ENCODE measurements around the gene EMP2. TPM values are rescaled to one million over a fixed set of nuclear protein-coding genes. Genes with fewer than 3 reads are reported as not detected.

EMP2 gene
- total RNA-seq, 4 donors from 2014 or later, result 108 to 121 (median 109) TPM

DNA sequence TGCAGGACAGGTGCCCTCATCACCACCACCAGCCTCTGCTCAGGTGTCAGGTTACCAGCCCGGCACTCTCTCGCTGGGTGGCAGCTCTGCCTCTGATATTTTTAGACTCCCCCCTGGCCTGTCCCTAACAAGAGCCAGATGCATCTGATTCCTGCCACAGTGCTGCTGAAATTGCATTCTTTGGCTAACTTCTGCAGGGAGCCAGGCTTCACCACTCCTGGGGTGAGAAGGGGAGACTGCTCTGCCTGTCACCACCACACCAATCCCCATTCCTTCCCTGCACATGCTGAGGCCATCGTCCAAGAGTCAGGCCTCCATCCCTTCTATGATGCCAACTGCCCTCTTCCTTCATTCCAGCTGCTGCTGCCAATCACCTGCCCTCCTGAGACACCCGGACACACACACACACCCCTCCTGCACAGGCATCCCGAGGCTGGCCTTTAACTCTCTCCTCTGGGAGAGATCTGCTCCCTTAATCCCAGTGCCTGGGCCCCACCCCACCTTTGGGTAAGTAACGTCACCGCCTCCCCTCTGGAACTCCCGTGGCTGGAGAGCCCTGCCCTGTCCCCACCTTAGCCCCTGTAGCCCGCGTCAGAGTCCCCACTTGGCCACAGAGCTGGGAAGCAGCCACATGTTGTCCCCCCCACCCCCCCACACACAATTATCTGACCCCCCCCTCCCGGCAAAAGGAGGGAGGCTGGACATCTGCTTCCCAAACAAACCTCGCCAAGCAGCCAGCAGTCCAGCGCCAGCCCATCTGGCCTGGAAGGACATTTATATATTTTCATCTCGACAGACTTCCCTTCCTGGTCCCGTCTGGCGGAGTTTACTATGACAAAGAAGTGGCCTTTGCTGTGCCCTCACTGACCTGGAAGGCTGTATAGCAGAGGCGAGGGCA is 2.8 kb downstream of the EMP2 start:
- H3K9me3 ChIP-seq, result no peaks in the 10 kb centered on the region
- H3K36me3 ChIP-seq, result peaks cover 0 to 15% (median 0%) of the 10 kb centered on the region in 3 donors
- H3K4me3 ChIP-seq, result peak overlapping the region; percentile 79 to 95 (median 94)
- H3K27me3 ChIP-seq, result peaks cover 0 to 12% (median 0%) of the 10 kb centered on the region in 4 donors
- peaks cover 28 to 70% (median 37%) of the 10 kb centered on the region in 3 donors for H3K4me1 ChIP-seq
- no peak for DNase-seq
- no peak for TF ChIP-seq POLR2A (IDR thresholded peaks at IDR 0.05)
- TF ChIP-seq, protein P1, sequence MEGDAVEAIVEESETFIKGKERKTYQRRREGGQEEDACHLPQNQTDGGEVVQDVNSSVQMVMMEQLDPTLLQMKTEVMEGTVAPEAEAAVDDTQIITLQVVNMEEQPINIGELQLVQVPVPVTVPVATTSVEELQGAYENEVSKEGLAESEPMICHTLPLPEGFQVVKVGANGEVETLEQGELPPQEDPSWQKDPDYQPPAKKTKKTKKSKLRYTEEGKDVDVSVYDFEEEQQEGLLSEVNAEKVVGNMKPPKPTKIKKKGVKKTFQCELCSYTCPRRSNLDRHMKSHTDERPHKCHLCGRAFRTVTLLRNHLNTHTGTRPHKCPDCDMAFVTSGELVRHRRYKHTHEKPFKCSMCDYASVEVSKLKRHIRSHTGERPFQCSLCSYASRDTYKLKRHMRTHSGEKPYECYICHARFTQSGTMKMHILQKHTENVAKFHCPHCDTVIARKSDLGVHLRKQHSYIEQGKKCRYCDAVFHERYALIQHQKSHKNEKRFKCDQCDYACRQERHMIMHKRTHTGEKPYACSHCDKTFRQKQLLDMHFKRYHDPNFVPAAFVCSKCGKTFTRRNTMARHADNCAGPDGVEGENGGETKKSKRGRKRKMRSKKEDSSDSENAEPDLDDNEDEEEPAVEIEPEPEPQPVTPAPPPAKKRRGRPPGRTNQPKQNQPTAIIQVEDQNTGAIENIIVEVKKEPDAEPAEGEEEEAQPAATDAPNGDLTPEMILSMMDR (IDR thresholded peaks at IDR 0.05), result no peak
- 17 to 27% methylated on average over 3 to 10 of the region's 17 CpGs for WGBS, 2 donors
- peak overlapping the region; percentile 97 to 98 (median 97) for H3K27ac ChIP-seq
- intact Hi-C loops (cut with DNase I), result loop anchor here (5.0 kb wide), 1 partner anchor 155 kb away; no protein-coding TSS in a partner anchor

DNA sequence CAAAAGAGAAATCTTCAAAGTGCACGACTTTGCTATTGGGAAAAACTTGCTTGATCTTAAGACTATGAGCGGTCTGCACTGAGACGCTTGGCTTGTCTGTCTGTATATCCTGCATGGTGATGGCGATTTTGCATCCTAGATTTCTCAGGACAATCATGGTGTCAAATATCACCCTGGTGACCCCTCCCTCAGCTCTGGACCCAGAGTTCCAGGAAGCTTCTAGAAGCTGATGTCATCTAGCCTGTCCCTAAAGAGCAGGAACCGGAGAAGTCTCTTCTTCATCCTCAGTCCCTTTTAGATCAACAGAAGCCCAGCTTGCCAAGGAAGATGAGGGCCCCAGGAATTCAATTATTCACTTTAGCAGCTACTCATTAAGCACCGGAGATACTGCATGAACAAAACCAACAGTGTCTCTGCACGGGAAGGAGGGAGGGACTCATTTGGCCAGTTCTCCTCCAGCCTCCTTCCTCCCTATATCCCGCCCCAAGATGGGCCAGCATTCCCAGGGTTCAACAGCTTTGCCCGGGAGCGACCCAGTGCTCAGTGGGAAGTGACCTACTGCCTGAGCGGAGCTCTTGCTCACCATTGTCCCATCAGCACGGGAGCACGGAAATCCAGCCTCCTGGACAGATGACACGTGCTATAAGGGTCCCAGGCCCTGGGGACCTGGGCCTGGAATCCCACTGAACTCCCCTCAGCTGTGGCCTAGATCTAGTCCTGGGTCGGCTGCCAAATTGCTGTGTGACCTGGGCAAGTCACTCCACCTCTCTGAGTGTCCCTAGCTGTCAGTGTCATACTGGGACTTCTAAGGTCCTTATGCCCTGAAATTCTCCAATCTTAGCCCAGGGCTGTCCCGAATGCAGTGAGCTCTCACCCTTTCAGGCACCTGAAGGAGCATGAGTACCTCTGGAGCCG is 3.8 kb downstream of the EMP2 start:
- Histone ChIP-seq H3K36me3 (peaks cover 0 to 24% (median 0%) of the 10 kb centered on the region in 3 donors), H3K27me3 (peaks cover 0 to 12% (median 0%) of the 10 kb centered on the region in 4 donors), H3K4me1 (peaks cover 28 to 70% (median 37%) of the 10 kb centered on the region in 3 donors), H3K27ac (peak overlapping the region; percentile 97 to 98 (median 97)), H3K4me3 (peak overlapping the region in 2 of 4 donors; percentile 79 to 95), H3K9me3 (no peaks in the 10 kb centered on the region)
- 61 to 63% methylated on average over 7 to 14 of the region's 17 CpGs for WGBS, 2 donors
- TF ChIP-seq, protein P1 (IDR thresholded peaks at IDR 0.05), result no peak
- no peak for TF ChIP-seq POLR2A (IDR thresholded peaks at IDR 0.05)
- intact Hi-C loops (cut with DNase I), result loop anchor here (5.0 kb wide), 1 partner anchor 156 kb away; no protein-coding TSS in a partner anchor
- no peak for DNase-seq

DNA sequence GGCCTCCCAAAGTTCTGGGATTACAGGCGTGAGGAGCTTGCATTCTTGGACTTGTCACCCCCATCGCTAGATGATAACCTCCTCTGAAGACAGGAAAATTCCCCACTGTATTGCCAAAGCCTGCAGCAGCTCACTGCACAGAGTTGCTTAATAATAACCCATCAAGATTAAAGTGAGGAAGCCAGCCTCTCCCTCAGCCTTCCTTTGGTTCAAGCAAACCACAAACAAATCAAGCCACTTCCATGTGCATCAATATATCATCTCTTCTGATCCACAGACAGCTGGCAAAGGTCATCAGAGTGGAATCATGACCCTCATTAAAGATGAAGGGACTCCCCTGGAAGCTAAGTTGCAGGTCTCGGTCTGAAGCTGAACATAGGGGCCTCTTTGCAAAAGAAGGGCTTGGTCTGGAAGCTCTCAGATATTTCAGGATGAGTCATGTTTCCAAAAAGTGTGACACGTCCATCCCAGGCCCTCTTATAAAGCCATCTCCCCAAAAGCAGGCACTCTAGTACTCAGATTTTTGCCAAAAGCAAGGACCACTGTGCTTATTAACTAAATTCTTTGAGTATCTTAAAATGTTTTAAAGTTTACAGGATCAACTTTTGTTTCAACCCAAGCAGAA is 4.8 kb downstream of the EMP2 start:
- DNase-seq, result no peak
- H3K27ac ChIP-seq, result peak overlapping the region in 2 of 4 donors; percentile 97

DNA sequence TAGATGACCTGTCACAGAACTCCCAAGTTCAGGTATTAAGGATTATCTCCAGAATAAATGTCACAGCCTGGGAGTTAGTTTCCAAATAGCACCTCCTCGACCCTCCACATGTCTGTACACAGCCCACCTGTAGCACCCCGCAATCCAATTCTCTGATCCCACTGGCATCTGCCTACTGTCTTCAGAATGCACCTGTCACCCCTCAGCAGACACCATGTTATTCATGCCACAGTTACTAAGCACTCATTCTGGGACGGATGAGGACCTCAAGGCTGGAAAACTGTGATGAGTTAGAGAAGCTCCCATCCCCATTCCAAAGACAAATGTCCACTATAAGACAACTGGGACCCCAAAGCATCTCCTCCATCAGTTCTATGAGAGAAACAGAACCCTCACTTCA is 7.8 kb downstream of the EMP2 start:
- H3K4me3 ChIP-seq, result no peak overlapping the region
- H3K27ac ChIP-seq, result no peak overlapping the region
- intact Hi-C loops (cut with DNase I), result loop anchor here (5.0 kb wide), 1 partner anchor 50 kb away; no protein-coding TSS in a partner anchor
- H3K27me3 ChIP-seq, result no peaks in the 10 kb centered on the region
- no peaks in the 10 kb centered on the region for H3K9me3 ChIP-seq
- 57 to 85% methylated on average over 2 to 3 of the region's 3 CpGs for WGBS, 2 donors
- H3K36me3 ChIP-seq, result peaks cover 0 to 62% (median 0%) of the 10 kb centered on the region in 3 donors
- no peak for DNase-seq
- H3K4me1 ChIP-seq, result peaks cover 17 to 62% (median 26%) of the 10 kb centered on the region in 3 donors
- TF ChIP-seq, protein P1 (IDR thresholded peaks at IDR 0.05), result no peak
- no peak for TF ChIP-seq POLR2A (IDR thresholded peaks at IDR 0.05)

More for the DNA sequence above, 4.8 kb downstream of the EMP2 start:
- peaks cover 0 to 11% (median 0%) of the 10 kb centered on the region in 4 donors for H3K27me3 ChIP-seq
- 42 to 53% methylated on average over 4 of the region's 4 CpGs for WGBS, 2 donors
- intact Hi-C loops (cut with DNase I), result loop anchor here (5.0 kb wide), 1 partner anchor 157 kb away; no protein-coding TSS in a partner anchor
- peaks cover 0 to 33% (median 0%) of the 10 kb centered on the region in 3 donors for H3K36me3 ChIP-seq
- no peak for TF ChIP-seq POLR2A (IDR thresholded peaks at IDR 0.05)
- TF ChIP-seq, protein P1 (IDR thresholded peaks at IDR 0.05), result no peak
- H3K9me3 ChIP-seq, result no peaks in the 10 kb centered on the region
- H3K4me3 ChIP-seq, result no peak overlapping the region
- peaks cover 28 to 67% (median 33%) of the 10 kb centered on the region in 3 donors for H3K4me1 ChIP-seq

All from esophagus squamous epithelium (tissue), 5 donors.